HT-29 (cell line): Measurements from ENCODE around the gene PPP4R4. TPM values are rescaled to one million over a fixed set of nuclear protein-coding genes. Genes with fewer than 3 reads are reported as not detected.

Source experiments
- DNase-seq: peaks from one replicate; pipeline ENCODE4 v3.0.0-alpha.2; 2015; ENCODE audit warnings: low spot score
- total RNA-seq: library from RNA; depleted of rRNA; stranded (reverse); fragments of >200 nt; shearing (Covaris generic); gene quantifications from 2 replicates; pipeline ENCODE4 v1.2.3, GENCODE V29; 2014; rRNA removed

PPP4R4 gene
- total RNA-seq, 1 experiment from 2014 or later = 0.03 TPM

DNA sequence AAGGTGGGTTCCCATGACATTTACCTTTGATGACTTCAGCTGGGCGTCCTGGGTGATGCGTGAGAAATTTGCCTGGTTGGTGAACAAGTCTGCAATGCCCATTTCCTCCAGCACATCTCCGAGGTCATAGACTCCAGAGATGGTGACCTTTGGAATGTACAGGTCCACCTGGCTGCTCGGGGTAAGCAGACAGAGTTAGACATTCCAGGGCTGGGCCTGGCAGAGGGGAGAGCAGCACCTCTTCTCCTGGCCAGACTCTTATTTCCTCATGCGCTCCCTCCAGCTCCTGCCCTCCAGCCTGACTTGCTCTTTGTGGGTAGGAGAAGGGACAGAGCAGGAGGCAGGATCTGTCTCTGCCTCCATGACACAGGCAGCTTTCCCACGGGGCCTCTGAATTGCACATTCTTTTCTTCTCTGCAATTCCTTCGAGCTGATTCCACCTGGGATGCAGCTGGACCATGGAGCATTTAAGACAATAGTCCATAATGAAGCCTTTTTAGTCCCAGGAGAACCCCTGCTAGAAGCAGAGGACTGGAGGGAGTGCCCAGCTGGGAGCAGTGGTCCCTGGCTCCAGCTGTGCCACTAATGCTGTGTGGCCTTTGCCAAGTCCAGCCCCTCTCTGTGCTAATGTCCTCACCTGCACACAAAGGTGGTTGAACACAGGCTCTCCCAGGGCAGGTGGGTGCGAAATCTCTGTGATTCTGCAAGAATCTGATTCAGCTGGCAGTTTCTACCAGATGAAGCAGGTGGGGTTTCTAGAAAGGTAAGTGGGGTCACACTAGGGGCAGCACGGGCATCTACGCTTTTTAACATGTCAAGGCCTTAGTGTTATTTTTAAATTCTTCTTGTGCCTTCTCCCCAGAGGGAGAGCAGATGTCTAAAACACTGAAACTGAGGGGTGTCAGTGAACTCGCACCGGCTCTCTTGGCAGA, 132.2 kb downstream of the PPP4R4 start:
- DNase-seq = no peak

DNA sequence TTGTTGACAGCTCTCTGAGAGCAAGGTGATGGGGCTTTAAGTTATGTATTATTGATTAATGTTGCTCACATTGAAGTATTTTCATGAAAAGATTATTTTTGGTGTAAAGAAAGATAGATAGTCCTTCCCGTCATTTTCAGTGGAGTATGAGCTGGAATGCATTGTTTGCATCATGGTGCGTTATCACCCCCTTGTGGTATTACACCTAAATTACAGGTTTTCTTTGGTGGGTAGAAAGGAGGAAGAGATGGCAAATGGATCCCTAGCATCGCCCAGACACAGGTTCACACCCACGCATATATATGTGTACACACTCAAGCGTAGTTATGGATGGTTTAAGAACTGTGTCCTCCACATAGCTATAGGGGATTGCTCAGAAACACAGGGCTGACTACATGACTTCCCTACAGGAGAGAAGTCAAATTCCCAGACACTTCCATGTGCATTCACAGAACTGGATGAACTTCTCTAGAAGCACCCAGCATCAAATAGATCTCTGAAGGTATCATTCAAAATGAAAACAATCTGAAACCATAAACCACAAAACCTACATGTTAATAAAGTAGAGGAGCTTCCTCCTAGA, 133.4 kb downstream of the PPP4R4 start:
- peak; percentile 50 for DNase-seq

DNA sequence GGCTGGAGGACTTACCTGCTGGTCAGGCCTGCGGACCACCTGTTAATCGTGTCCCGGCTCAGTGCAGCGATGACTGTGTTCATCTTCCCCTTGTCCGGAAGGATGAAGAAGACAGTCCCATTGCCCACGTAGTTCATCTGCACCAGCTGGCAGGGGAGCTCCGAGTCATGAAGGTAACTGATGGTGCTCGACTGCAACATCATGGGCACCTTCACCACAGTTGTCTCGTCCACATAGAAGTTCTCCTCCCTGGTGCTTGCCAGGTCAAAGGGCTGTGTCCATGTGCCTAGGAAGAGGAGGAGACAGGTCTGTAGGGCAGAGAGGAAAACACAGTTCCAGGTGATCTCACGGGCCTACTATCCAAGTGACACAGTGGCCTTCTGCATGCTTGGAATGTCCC, 135.6 kb downstream of the PPP4R4 start:
- DNase-seq = no peak

DNA sequence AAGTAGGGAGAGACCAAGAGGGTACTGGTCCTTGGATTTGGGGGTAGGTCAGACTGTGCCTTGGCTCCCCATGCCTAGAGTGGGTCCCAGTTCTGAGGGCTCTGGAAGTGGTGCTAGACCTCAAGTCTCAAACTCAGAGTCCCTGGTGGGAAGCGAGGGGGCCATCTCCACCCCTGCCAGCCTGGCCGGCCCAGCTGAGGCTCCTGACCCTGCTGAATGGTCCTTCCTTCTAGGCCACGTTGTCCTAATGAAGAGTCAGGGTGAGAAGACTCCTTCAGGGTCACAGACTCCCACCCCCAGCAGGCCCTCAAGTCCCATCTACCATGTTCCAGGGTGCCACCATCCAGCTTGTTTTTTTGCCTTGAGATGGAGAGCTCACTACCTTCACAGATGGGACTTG, 136.1 kb downstream of the PPP4R4 start:
- no peak for DNase-seq

DNA sequence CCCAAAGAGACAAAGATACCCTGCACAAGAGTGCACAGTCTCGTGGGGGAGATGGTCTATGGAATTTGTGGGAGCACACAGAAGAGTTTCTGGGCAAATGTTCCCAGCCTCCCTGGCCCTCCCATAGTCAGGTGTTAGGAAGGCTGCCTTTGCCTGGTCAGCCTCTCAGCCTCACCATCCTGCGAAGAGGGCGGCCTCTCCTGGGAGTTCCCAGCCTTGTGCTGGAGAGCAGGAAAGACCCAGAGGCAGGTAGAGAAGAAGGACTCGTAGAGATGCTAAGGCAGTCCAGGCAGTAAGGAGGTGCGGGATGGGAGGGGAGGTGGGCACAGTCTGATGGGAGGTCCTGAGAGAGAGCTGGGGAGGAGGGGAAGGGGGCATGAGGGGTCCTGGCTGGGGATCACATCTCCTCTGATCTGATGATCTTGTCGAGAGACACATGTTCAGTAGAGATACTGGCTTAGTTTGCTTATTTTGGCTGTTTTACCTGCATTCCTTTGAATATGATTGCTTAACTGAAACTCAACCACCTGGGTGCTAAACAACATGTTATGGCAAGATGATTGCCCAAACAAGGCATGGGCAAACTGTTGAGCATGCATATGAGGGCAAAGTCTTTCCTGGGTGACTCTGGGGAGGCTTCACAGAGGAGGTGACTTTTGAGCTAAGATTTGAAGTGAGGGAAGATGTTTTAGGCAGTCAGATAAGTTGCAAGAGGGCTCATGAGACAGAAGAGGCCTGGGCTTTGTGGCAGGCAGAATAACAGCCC, 138.5 kb downstream of the PPP4R4 start:
- DNase-seq = no peak

DNA sequence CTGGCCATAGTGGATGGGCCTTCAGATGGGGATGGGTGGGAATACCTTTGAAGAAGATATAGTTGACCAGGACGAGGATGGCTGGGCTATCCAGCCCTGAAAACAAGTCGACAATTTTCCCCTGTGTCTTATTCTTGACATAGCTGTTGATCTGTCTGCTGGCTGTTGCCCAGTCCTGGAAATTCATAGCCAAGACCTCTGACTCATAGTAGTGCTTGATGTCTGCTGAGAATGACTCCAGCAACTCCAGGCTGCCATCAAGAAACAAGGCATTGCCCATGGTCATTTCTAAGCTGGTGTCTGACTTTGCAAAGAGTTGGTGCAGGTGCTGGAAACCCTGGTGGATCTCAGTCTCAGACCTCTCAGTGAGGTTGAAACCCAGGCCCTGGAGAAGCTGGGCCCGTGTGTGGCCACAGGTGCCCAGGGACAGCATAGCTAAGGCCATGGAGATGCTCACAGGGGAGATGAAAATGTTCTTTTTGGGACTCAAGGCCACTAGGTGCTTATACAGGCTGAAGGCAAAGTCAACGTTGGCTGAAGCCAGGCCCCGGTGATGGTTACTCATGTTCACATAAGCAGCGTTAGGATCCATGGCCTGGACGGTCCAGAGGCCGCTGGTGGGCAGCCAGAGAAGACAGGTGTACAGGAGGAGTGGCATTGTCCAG, 140.0 kb downstream of the PPP4R4 start:
- DNase-seq = no peak

DNA sequence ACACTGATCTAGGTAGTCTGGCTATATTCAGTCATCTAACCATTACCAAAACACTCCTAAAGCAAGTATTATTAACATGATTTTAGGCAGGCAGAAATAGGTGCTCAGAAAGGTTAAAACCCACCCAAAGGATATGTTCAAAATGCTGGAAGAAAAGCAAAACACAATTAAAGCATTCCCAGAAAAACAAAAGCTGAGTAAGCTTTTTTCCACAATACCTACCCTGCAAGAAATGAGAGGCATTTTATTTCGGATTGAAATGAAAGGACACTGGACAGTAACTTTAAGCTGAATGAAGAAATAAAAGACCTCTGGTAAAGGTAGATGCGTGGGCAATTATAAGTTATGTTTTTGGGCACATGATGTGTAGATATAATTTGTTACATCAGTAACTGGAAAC, 140.8 kb downstream of the PPP4R4 start:
- DNase-seq = no peak

DNA sequence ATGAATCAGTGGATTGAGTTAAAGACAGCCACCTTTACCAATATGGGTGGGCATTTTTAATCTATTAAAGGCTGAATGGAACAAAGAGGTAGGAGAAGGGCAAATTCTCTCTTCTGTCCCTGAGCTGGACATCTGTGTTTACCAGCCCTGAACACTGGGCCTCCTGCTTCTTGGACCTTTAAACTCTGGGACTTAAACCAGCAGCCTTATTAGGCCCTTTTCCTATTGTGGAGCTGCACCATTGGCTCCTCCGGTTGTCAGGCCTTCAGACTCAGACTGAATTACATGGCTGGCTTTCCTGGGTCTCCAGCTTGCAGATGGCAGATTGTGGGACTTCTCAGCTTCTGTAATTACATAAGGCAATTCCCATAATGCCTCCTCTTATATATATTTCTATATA, 142.6 kb downstream of the PPP4R4 start:
- no peak for DNase-seq

DNA sequence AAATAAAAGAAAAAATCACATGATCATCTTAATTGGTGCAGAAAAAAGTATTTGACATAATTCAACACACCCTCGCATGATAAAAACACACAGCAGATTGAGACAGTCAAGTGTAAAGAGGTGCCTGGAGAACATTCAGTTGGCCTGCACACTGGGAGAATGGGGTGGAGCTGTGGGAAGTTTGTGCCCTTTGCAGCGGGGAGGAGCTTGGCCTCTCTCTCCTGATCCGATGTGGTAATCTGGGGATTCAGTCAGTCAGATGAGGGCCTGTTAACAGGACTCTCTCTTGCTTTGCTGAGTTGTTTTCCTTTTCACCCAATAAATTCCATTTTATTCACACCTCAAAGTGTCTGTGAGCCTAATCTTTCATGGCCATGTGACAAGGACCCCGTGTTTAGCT, 143.1 kb downstream of the PPP4R4 start:
- DNase-seq = peak; percentile 67

DNA sequence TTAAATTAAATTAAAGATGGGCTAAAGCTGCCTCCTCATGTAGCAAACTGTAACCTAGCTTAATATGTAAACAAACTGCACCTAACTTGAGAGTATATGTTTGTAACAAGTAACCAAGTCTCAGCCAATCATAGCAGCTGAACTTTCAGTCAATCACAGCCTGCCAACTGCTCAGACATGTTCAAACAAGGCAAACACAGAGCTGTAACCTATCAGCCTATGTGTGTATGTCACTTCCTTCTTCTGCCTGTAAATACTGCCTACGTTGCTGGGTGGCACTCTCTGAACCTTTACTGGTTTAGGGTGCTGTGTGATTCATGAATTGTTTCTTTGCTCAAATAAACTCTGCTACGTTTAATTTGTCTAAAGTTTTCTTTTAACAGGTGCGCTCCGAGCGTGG, 146.1 kb downstream of the PPP4R4 start:
- peak; percentile 72 for DNase-seq

DNA sequence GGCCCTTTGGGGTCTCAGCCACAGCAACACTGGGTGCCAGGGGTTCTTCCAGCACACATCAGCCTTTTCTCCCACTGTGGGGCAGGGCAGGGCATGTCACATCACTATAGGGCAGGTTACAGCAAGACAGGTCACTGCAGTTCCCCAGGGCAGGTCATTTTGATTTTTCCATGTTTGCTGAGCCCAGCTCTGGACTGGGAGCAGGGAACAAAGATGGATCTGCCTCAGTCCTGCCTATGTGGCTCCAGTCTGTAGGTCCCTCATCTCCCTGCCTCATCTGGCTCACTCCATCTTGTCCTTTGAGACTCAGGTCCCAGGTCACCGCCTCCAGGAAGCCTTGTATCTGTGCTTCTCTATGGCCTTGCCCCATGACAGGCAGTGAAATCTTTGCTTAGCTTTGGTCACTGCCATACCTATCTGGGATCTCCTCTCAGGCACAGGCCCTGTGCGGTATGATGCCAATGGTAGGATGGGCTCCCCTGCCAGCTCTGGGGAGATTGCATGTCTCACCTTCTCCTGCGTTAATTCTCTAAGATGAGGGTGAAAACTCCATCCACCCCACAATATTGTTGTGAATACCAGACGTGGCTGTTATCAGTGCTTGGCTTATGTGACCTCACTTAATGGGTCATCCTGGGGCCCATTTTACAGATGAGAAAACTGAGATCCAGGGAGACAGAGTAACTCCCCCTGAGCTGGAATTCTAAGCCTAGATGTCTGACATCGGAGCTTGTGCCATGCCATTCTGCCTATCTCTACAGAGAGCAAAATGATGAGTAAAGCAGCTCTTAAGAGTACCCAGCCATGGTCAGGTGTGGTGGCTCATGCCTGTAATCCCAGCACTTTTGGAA, 147.5 kb downstream of the PPP4R4 start:
- no peak for DNase-seq

DNA sequence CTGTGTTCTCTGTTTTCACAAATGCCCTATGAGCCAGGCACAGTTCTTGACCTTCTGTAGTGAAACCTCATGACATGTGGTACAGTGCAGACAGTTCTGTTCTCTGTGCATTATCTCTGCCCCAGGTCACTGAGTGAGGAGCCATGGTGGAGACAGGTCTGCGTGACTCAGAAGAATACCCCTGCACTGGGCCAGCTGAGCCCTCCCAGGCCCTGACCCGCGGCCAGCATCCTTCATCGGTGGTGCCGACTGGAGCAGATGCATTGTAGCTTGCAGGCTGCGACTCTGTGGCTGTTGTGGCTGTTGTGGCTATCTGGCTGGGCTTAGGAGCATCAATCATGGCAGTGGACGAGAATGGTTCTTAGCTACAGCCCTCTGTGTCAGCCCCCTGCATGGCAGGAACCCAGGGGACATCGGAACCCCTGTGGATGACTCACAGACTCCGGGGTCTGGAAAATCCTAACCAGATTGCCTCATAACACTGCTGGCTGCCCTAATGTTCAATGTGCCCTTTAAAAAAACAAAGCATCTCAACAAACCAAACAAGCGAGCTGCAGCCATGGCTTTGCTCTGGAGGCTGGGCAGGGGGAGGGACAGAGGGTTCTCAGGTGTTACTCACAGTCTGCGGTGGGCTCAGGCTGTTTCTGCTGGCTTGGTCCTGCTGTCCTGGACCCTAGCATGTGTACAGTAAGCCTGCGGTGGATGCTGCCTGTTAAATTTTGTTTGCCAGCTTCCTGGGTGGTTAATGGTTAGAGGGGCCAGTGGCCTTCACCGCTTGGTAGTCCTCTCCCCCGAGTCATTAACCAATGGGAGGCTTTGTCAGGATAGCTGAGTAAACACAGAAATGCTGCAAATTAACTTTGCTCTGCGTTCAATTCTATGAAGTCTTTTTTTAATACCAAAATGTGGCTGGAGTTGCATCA, 148.8 kb downstream of the PPP4R4 start, which contains the start of gene SERPINA6:
Gene SERPINA6, minus strand, starts transcription at position 689 of the 923 bp plus-strand sequence. CDS start 8,688 bp downstream, outside the sequence.
- DNase-seq = no peak

DNA sequence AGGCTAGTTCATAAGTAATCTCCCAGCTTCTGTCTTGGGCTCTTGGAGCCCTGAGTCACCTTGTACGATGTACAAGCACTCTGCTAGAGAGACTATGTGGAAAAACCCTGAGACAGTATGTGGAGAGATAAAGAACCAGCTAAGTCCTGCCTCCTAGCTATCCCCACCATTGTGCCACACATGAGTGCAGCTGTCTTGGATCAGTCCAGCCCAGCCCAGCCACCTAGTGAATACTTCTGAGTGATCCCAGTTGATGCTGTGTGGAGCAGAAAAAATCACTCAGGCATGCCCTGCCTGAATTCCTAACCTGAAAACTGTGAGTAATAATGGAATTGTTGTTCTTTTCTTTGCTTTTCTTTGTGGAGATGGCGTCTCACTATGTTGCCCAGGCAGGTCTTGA, 154.1 kb downstream of the PPP4R4 start:
- DNase-seq = no peak

Other genes with a start within 250 kb of the PPP4R4 start
- gene FAM181A, start 247.0 kb upstream of the PPP4R4 start, total RNA-seq = not detected in 2 replicates
- 0.05 and 0.16 TPM in 2 replicates for gene ASB2, start 197.8 kb upstream of the PPP4R4 start, total RNA-seq
- gene CCDC197, start 177.0 kb upstream of the PPP4R4 start, total RNA-seq = not detected in 2 replicates
- 2.3 and 2.4 TPM in 2 replicates for gene OTUB2, start 148.0 kb upstream of the PPP4R4 start, total RNA-seq
- gene DDX24, start 93.1 kb upstream of the PPP4R4 start, total RNA-seq = 66.9 and 67.7 TPM in 2 replicates
- gene IFI27L1, start 93.0 kb upstream of the PPP4R4 start, total RNA-seq = 9.6 and 12.7 TPM in 2 replicates
- 481 and 816 TPM in 2 replicates for gene IFI27, start 63.6 kb upstream of the PPP4R4 start, total RNA-seq
- gene IFI27L2, start 44.7 kb upstream of the PPP4R4 start, total RNA-seq = 52.3 and 56.9 TPM in 2 replicates
- gene SERPINA10, start 118.9 kb downstream of the PPP4R4 start, total RNA-seq = not detected in 2 replicates
- gene SERPINA6, start 149.0 kb downstream of the PPP4R4 start, total RNA-seq = 0.99 and 1.2 TPM in 2 replicates
- gene SERPINA2, start 192.4 kb downstream of the PPP4R4 start, total RNA-seq = not detected in 2 replicates
- 304 and 307 TPM in 2 replicates for gene SERPINA1, start 214.3 kb downstream of the PPP4R4 start, total RNA-seq